Measurements from ENCODE around the gene PIK3C2A.

GRCh38 chr11:17252704-17253103 lies 44.9 kb upstream of the PIK3C2A start:
- TF ChIP-seq POLR2A (IDR thresholded peaks at IDR 0.05; ENCODE audit: low read length) = no peak
- no peak for TF ChIP-seq MAZ (IDR thresholded peaks at IDR 0.05; ENCODE audit: borderline replicate concordance, low read depth, low read length)
- no peak for TF ChIP-seq REST (IDR thresholded peaks at IDR 0.05)
- no peak for TF ChIP-seq CEBPB (IDR thresholded peaks at IDR 0.05)
- TF ChIP-seq SMC3 (IDR thresholded peaks at IDR 0.05) = no peak
- no peak for TF ChIP-seq BCL3 (IDR thresholded peaks at IDR 0.05)
